Stimulated activated CD4-positive, alpha-beta T cell treated with anti-CD3 and anti-CD28 coated beads, Interleukin-12 subunit alpha, Interleukin-12 subunit beta, amount 100 ng/mL, for 4 hours (primary cell): ENCODE data around the gene NRXN3.

Experiments used
- DNase-seq: peaks from one replicate; pipeline ENCODE4 v3.0.0-alpha.2; 2020

The NRXN3 gene

DNA sequence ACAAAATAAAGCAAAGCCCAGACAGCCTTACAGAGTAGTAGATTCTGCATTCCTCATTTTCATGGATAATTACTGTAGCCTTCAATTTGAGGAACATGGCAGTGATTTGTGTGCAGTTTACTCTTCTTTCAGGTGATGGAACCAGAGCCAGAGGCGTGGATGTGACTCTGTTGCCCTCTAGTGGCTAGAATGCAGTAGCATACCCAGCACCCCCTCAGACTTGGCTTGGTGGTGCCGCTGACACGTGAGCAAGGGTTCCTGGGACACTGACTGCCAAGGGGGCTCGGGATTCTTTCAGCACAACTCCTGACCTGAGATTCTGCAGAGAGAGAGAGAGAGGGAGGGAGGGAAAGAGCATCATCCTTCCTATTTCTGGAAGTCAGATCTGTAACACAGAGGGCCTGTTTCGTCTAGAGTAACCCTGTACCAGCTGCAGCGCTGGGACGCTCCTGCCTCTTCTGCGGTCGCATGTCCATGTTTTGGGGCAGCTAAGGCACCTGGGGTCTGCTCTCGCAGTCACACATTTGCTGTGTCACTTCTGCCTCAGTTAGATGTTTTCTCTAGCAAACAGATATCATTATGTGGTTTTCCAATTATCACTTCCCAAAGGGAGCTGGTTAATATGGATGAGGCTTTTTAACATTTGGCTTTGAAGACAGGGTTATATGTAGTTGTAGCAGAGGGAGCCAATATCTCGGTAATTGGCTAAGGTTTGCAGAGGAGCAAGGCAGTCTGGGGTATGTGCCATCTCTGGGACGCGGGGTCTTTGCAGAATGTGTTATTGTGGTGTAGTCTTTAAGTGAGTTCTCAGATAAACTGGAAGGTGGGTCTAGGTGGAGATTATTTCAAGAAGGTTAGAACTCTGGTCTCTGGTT is 428.1 kb downstream of the NRXN3 start:
- DNase-seq: peak; percentile 18

DNA sequence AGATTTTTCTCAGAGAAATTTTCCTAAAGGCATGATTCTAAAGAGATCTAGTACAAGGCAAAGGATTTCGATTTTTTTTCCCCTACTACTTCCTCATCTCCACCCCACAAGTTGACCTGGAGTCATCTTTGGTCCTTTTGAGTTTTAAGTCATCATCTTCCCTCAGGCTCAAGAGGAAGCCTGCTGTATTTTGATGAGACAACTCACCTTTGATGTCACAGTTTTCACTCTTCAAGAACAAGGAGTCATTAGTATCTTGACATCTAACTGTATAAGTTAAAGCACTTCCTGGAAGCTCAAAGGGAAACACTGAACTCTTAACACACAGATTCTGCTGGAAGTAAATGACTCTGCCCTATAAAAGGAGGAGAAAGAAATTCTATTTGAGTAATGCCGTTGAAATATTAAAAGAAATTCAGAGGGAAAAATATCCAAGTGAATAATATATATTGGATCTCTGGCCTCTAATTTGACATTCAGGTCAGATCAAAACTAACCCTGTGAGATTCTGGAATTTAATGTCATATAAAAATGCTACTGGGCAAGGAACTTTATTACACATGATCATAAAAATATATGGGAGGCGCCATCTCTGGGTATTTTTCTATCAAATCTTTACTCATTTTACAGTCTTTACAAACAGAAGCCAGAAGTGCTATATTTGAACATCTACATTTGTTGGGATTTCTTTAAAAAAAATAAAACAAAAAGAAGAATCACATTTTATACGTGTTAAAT is 435.0 kb downstream of the NRXN3 start:
- DNase-seq: no peak

DNA sequence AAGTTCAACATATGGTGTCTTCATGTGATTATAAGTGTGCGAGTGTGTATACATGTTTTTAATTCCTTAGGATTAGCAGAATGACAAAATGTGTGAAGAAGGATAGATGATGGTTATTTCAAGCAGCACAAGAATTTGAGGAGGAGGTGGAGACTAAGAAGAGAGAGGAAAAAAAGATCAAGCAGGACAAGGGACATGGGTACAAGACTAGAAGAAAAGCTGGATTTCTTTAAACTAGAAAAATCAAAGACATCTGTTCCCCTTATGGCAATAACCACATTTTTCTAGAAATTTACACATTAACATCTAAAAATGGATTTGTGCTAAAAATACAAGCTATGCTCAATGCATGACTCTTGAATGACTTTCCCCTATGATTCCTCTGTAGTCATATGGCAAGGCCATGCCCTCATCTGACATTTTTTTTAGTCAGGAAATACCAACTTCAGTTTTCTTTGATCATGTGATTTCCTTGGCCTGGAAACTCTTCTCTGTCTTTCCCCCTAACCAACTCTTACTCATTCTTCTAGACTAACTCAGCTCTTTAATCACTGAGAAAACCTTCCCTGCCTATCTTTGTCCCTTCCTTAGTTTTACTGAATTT is 435.8 kb downstream of the NRXN3 start:
- no peak for DNase-seq

DNA sequence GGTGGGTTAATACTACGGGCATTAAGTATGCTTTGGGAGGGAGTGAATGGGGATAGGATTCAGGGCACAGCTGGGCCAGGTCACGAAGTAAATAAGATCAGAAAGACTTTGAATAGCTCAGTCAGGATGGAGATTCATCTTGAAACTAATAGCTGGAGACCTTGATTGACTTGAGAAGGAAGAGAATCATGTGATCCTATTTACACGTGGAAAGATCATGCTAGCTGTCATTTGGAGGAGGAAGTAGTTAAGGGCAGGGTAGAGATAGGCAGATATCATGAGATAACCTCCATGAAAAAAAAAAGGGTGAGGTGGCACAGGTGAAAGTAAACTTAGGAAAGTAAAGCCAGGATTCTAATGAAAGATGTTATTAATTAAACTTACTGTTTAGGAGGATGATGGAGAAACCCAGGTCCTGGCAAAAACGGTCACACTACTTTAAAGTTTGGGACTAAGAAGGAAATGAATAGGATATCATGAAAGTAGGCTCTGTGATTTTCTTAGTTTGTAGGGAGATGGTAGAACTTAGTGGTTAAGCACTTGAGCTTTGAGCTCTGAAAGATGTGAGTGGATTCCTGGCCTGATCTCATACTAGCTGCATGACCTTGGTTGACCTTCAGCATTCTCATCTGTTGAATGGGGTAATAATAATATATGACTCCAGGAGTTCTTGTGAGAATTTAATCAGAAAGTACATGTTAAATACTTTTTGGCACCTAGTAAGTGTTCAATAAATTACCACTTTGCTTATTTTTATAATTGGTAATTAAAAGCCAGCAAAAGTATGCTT is 439.0 kb downstream of the NRXN3 start:
- DNase-seq: no peak

DNA sequence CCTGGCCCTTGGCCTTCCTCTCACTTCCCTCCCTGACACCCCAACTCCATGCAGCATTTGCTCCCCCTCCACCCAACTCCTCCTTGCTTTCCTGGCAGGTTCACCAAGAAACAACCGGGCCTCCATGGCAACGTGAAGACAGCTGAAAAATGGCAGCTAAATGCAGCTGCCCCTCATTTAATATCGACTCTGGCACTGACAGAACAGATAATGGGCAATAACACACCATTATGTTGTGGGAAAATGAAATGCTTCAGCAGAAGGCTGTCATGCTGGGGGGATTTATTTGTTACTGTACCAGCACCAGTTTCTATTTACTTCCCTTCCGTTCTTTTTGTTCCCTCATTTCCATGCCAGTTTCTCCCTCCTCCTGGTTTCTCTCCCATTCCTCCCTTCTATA is 440.8 kb downstream of the NRXN3 start:
- DNase-seq: no peak

DNA sequence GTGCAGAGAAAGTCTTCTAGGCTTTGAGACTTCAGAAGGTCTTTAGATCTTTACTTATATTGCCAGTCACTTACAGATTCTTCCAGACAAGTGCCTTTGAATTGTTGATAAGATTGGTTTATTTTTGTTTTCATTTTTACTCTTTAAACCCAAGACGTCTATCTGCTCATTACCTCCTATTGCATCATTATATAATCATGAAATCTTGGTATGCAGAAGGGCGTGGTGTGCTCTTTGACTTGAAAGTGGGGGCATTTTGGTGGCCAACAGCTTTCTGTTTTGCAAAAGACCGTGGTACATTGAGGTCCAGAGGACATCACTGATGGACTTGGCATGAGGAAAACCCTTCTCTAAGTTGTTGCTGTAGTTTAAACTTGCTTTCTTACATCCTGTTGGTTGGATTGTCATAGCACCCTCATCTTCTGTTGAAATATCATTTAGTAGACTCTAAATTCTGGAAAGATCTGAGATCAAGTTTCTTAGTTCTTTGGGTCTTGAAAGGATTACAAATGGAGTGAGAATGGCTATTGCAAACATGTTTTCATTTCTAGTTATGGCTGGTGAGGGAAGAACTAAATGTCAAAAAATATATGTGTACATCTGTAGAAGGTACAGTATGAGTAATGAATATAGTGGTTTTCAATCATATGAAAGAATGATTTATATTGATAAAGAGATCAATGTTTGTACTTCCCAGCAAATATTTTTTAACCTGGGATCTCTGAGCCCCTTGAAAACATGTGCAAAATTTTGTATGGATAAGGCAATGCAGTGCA is 441.8 kb downstream of the NRXN3 start:
- no peak for DNase-seq

DNA sequence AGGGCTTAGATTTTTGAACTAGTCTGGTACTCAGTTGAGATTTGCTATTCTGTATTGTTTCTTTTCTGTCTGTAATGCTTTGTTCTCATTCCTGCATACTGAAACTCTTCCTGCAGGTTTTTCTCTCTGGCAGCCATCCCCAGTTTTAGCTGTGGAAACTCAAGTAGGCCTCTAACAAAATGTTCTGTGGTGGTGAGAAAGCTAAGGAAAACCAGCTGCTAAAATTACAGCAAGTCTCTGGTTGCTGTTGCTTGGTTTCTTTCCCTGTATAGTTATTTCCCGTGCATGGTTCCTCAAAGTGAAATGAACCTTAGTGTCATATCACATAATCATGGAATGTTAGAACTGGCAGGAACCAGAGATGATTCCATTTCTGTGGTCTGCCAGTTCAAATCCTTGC is 442.5 kb downstream of the NRXN3 start:
- no peak for DNase-seq

DNA sequence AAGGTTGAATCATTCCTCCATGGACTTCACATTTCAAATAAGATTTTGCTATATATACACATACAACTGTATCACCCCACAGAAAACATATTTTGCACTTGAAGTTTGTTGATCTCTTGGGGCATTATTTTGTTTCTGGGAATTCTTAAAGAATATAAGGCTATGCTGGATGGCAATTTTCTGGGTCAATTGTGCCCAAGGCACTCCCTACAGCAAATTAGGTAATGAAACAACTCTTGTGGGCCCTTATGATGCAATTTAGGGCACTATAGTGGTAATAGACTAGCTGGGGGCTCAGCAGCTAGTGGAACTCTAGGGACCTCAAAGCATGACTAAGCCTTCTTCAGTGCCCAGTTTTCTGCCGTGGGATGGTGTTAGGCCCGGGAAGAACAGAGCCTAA is 444.4 kb downstream of the NRXN3 start:
- DNase-seq: no peak

DNA sequence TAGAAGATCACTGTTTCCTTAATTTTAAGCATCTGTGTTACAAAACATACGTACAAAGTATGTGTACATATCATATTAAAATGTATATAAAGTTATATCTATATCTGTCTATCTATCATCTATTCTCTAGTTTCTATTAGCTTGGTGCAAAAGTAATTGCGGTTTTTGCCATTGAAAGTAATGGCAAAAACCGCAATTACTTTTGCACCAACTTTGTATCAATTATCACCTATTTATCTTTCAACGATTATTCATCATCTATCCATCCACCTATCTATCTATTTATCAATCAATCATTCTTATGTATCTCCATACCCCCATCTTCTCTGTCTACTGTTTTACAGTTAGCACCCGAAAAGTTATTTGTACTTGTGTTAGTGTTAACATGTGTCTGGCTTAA is 447.6 kb downstream of the NRXN3 start:
- DNase-seq: no peak

DNA sequence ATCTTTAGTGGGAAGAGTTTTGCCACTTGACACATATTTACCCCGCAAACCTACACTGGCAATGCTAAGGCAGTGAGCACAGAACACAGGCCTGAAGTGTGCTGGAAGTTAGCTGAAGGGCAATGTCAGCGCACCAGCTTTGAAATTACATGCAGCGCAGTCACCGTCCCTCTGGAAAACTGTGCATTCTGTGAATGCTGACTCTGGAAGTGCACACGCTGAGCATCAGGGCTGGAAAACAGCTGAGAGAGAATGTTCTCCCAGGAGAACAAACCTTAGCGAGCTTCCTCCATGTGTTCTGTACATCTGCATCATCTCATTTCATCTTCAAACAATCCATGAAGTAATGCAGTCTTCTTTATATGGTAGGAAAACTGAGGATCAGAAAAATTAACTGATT is 448.2 kb downstream of the NRXN3 start:
- DNase-seq: no peak

DNA sequence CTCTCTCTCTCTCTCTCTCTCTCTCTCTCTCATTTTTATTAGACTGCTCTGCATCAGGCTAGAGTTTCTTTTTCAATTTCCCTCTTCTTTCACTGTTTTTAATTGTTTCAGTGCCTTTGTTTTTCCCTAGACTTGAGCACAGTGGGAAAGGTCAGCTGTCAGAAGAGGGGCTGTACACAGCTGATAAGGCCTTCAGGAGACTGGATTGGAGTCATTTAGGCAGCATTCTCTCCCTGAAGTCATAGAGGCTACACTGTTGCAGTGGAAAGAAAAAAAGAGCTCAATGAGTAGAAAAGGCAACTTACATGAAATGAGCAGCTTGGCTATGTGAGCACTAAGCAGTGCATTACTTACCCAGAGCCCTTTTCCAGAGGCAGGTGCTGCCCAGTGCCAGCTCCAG is 456.9 kb downstream of the NRXN3 start:
- no peak for DNase-seq

DNA sequence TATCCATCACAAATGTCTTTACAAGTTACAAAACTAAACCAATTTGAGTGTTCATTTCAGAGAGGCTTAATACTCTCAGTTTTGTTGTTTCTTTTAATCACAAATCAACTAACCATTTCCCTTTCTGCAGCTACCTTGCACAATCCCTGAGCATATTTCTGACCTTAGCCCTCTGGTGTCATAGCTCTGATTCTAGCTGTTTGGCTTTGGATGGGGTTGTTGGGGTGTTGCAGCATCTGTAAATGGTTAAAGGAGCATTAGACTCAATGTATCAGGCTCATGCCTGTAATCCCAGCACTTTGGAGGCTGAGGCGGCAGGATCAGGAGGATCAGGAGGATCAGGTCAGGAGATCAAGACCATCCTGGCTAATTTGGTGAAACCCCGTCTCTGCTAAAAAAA is 461.4 kb downstream of the NRXN3 start:
- no peak for DNase-seq

DNA sequence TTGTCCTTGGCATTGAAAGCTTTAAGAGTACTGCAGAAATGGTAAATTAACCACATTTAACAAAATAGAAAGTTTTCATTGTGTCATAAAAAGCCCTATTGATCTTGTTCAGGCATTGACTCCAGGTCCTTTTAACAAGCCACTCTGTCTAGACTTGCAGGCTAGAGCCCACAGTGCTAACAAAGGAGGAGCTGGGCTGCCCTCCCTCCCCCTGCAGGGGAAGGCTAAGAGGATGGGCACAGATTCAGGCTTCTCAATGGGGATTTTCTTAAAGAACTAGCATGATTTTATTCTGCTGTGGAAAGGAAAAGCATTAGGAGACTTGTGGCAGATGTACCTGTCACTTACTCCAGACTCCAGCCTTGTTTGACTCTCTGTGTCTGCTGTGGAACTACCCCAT is 463.6 kb downstream of the NRXN3 start:
- no peak for DNase-seq

DNA sequence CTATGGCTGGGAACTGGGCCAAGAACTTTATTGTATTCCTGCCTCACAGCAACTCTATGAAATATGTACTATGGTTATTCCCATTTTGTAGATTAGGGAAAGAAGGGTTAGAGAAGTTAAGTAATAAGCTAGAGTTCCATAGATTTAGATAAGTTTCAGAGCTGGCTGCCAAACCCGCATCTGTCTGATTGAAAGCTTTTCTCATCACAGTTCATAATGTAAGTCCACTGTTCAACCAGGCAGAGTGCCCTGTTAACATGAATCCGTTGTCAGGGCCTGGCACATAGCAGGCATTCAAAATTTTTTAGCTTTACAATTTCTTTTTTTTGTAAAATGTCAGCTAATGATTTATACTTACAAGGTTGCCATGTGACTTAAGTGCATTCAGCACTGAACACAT is 467.3 kb downstream of the NRXN3 start:
- no peak for DNase-seq

DNA sequence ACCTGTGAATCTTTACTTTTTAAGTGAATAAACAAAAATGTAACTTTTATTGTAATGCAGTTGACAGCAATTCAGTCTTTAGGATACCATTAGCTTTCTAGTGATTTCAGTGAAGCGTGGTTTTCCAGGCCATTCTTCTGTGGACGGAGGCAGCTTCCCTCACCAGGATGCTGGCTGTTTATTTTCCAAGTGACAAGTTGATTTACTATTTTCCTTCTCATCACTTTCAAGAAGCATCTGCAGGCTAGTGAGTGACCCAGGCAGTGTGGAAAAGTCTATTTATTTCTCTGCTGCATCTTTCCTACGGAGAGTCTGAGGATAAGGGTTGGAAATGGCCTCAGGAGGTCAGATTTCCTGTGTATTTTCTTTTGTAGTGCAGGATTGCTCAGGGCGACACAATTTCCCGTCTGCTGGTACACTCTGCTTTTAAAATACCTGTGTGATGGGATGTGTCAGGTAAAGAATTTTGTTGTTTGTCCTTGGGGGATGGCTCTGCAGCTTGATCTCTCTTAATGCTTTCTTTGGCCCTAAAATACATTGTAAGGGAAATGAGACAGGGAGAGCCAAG is 467.8 kb downstream of the NRXN3 start:
- no peak for DNase-seq

DNA sequence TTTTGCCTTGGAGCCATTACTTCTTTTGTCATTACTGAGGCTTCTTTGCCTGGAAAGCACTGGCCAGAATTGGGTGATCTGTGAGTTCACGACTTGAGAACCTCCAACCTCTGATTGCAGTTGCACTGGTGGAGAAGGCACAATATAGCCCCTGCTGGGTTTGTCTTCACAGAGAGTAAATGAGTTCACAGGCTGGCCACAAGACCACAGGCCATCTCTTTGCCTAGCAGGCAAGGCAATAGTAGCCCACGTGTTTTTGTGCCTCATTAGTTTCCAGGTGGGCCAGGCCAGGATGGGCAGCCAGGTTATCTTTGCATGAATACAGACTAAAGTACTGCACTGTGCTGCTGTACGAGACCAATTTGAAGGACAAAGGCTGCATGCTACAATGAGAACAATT is 468.8 kb downstream of the NRXN3 start:
- no peak for DNase-seq

DNA sequence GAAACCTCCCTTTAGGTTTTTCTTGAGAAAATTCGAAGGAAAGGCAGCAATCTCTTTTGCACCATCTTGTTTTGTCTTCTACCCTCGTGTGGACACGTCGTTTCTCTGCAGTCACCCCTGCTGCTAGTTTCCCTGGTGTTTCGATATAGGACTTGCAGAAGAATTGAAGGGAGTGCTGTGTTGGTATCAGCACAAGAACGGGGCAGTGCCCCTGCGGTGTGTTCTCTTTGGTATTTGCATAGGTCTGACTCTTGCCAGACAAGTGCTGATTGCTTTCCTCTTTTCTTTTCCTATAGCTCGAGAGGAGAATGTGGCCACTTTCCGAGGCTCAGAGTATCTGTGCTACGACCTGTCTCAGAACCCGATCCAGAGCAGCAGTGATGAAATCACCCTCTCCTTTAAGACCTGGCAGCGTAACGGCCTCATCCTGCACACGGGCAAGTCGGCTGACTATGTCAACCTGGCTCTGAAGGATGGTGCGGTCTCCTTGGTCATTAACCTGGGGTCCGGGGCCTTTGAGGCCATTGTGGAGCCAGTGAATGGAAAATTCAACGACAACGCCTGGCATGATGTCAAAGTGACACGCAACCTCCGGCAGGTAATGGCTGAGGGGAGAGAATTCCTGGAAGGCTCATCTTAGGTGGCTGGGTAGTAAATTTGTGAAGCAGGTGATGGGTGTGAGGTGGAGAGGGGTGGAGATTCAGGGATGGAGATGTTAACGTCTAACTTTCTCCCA is 474.8 kb downstream of the NRXN3 start:
- no peak for DNase-seq

DNA sequence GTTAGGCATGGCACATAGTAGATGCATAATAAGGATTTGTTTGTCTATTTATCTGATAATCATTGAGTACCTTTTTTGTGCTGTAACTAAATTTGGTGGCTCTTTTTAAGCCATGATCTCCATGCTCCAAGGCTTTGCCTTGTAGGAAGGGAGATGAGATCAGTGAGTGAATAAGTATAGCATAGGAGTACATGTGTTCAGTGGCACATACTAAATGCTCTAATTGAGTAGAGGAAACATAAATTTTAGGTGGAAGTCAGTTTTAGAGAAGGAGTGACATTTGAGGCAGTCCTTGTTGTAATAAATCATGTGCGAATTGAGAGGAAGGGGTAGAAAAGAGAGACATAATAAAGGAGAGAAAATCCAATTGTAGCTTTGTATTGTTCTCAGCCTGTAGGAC is 482.6 kb downstream of the NRXN3 start:
- DNase-seq: no peak

DNA sequence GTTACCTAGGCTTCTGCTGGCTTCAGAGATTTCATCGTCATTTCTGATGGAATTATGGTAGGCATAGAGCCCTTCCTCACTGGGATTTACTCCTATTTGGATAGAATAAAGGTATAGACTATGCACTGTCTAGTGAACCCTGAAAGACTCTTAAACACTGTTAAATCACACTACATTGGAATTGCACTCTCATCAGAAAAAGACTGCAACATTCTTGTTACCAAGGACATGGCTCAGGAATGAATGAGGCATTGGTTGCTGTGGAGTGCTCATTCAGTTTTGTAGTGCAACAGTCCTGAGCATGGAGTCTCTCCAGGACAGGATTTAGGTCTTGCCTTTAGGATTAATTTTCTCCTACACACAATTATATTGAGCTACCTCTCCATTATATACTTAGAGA is 483.0 kb downstream of the NRXN3 start:
- no peak for DNase-seq

DNA sequence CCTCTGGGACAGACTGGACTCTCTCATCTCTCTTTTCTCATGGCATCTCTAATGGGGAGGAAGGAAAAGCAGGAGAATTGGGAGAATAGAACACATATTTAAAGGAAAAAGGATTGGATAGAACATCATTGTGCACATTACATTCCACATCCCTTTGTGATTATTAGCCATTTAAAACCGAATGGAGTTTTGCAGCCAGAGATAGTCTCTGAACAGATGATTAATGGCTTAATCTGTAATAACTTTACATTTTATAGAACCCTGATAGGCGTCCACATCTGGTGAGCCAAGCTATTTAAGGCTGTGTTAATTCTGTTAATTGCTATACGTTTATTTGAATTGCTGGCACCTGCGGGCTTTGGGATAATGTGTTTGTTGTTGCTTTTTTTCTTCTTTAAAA is 487.3 kb downstream of the NRXN3 start:
- DNase-seq: no peak

DNA sequence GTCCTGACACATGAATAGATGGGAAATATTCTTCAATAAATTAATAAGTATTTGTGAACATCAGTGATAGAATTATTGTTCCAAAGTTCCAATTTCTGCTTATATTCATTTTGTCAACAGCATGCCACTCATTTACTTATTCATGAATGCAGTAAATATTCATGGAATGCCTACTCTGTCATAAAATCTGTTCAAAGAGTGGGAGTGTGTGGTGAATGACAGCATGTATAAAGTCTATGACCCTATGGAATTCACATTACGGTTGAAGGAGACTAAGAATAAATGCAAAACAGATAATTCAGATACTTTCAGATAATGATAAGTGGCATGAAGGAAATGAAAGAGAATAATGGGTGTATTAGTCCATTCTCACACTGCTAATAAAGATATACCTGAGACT is 494.7 kb downstream of the NRXN3 start:
- DNase-seq: no peak
